Thoracic aorta (tissue), 2 donors: ENCODE results near the gene RXRB. TPM values are rescaled to one million over a fixed set of nuclear protein-coding genes. Genes with fewer than 3 reads are reported as not detected.
A peak's percentile ranks its signal among the peaks of the same experiment; 100 is the strongest.

Source experiments
- ATAC-seq: fragments of 150-250 bp; one replicate; pipeline ENCODE4 v1.8.0; 2017; ENCODE audit warnings: low read depth; ENCODE audit not compliant: insufficient number of reproducible peaks, low FRiP score
- DNase-seq: peaks from one replicate; pipeline ENCODE4 v3.0.0-alpha.2; 2020; ENCODE audit warnings: low spot score
- H3K27ac ChIP-seq, 2 donors: fragments of 200-600 bp; sonication (generic); 1 replicate in 1 of 2; 2 replicates in 1 of 2; pipeline ENCODE4 v1.5.1; 2016; ENCODE audit warnings: mild to moderate bottlenecking in 2 of 2, moderate library complexity in 2 of 2
- H3K27me3 ChIP-seq: fragments of 200-600 bp; sonication (generic); replicated peaks from 2 replicates; pipeline ENCODE4 v1.6.0; 2016; ENCODE audit warnings: mild to moderate bottlenecking; ENCODE audit not compliant: insufficient read depth
- H3K36me3 ChIP-seq: fragments of 200-600 bp; sonication (generic); one replicate; pipeline ENCODE4 v1.5.1; 2016
- H3K4me1 ChIP-seq, 2 donors: fragments of 200-600 bp; sonication (generic); 1 replicate in 1 of 2; 2 replicates in 1 of 2; pipeline versions ENCODE4 v1.5.1 to v1.6.0; 2016; ENCODE audit warnings: low read depth in 2 of 2, mild to moderate bottlenecking in 1 of 2; ENCODE audit not compliant: control insufficient read depth in 1 of 2
- H3K4me3 ChIP-seq: fragments of 200-600 bp; sonication (generic); 2 replicates; pipeline ENCODE4 v1.5.1; 2016; ENCODE audit warnings: mild to moderate bottlenecking
- H3K9me3 ChIP-seq: fragments of 200-600 bp; sonication (generic); 2 replicates; pipeline ENCODE4 v1.5.1; 2016
- CTCF ChIP-seq: fragments of 200-600 bp; sonication (generic); IDR thresholded peaks from one replicate; pipeline ENCODE4 v1.5.1; 2019; ENCODE audit warnings: antibody characterized with exemption
- total RNA-seq, 2 donors: library from RNA; depleted of rRNA; stranded (reverse); fragments of >200 nt; gene quantifications; one replicate each; pipeline versions ENCODE4 v1.1.0 to v1.2.3, GENCODE V29; 2016

The RXRB gene
- total RNA-seq, 2 donors from 2014 or later, result 38.7 to 47.2 TPM

DNA sequence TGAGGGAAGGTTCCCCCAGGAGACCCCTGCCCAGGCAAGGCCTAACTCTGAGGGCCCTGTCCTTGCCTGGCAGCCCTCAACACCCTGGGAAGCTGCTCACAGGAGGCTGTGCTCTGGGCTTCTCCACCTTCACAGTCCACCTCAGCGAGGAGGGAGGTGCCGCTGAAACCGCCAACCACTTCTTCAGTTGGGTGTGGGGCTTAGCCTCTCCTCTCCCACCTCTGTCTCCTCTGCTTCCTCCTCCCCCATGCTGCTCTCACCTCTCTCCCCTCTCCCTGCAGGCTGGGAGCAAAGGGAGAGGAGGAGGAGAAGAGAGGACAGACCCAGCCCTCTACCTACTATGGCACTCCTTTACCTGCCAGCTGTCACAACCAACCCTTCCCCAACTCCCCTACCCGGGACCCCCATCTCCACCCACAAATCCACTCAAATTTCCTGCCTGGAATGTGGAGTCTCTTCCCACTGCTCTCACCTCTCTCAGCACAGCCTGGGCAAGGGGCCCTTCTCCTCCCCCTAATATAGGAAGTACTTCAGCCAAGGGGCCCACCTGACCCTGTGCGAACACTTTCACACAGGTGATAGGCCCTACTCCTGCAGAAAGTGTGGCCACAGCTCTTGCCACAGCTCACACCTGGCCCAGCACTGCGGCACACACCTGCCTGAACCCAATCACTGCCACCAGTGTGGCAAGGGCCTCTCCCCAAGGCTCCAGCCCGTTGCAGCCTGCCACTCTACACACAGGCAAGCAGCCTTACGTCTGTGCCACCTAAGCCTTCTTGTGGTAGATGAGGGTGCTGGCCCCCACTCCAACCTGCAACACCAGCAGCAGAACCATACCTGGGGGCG, 15.0 kb upstream of the RXRB start:
- Histone ChIP-seq H3K27ac (no peak overlapping the region), H3K4me3 (no peak overlapping the region), H3K9me3 (no peaks in the 10 kb centered on the region), H3K36me3 (peaks cover 5% of the 10 kb centered on the region), H3K4me1 (peaks cover 4 to 19% of the 10 kb centered on the region in 2 donors), H3K27me3 (no peaks in the 10 kb centered on the region)
- TF ChIP-seq CTCF, result no peak
- DNase-seq (no peak), ATAC-seq (no peak)

GRCh38 chr6:33213989-33214335, 13.5 kb upstream of the RXRB start:
- DNase-seq (no peak), ATAC-seq (no peak)
- Histone ChIP-seq H3K36me3 (peaks cover 10% of the 10 kb centered on the region), H3K9me3 (no peaks in the 10 kb centered on the region), H3K27me3 (no peaks in the 10 kb centered on the region), H3K4me1 (peaks cover 4 to 19% of the 10 kb centered on the region in 2 donors), H3K27ac (peak overlapping the region in 1 of 2 donors; percentile 9), H3K4me3 (peak overlapping the region; percentile 76)
- no peak for TF ChIP-seq CTCF

DNA sequence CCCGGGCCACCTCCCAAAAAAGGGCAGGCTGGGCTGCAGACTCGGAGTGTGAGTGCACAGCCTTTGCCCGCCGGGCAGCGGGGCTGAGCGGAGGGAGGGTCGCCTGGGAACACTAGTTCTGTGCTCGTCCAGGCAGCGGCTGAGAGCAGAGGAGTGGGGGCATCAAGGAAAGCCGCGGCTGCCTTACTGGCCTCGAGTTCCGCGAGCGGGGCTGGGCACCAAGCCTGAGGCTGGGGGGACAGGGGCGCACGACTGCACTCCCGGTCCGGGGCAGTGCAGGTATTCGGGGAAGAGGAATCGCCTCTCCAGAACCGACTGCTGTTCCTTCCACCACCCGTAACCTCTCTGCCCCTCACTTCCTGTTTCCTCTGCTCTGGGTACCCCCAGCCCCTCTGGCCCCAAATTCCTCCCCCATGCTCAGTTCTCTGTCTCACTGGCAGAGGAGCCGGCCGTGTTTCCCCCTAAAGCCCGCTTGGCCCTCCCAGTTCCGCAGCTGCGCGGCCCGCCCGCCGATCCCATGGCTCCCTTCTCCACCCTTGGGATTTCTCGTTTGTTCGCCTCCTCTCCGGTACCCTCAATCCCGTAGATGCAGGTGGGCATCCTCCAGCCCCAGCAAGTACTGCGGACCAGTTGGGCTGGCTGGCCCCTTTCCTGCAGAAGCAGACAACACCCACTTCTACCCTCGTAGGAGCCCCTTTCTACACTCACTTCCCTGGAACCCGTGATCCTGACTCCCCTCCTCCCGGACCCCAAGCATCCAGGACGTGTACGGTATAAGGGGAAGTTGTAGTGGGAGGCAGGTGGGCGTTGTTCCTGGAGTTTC, 12.9 kb upstream of the RXRB start:
- H3K4me1 ChIP-seq, result peaks cover 4 to 19% of the 10 kb centered on the region in 2 donors
- H3K4me3 ChIP-seq, result peak overlapping the region; percentile 76
- ATAC-seq (no peak), DNase-seq (no peak)
- no peak for TF ChIP-seq CTCF
- peaks cover 10% of the 10 kb centered on the region for H3K36me3 ChIP-seq
- no peaks in the 10 kb centered on the region for H3K9me3 ChIP-seq
- no peaks in the 10 kb centered on the region for H3K27me3 ChIP-seq
- peak overlapping the region in 1 of 2 donors; percentile 9 for H3K27ac ChIP-seq

GRCh38 chr6:33212857-33213165, 12.3 kb upstream of the RXRB start:
- Histone ChIP-seq H3K4me1 (peaks cover 4 to 19% of the 10 kb centered on the region in 2 donors), H3K27ac (no peak overlapping the region), H3K36me3 (peaks cover 10% of the 10 kb centered on the region), H3K4me3 (peak overlapping the region; percentile 76), H3K9me3 (no peaks in the 10 kb centered on the region), H3K27me3 (no peaks in the 10 kb centered on the region)
- ATAC-seq, result no peak
- no peak for TF ChIP-seq CTCF
- DNase-seq, result no peak

GRCh38 chr6:33211666-33212422, 11.4 kb upstream of the RXRB start:
- peaks cover 10% of the 10 kb centered on the region for H3K36me3 ChIP-seq
- H3K27me3 ChIP-seq, result no peaks in the 10 kb centered on the region
- no peak for DNase-seq
- H3K9me3 ChIP-seq, result no peaks in the 10 kb centered on the region
- H3K4me3 ChIP-seq, result no peak overlapping the region
- no peak overlapping the region for H3K27ac ChIP-seq
- no peak for TF ChIP-seq CTCF
- H3K4me1 ChIP-seq, result peaks cover 4 to 26% of the 10 kb centered on the region in 2 donors
- ATAC-seq, result no peak
